Testis (tissue), 3 donors: ENCODE data around the gene DCDC1. TPM values are rescaled to one million over a fixed set of nuclear protein-coding genes. Genes with fewer than 3 reads are reported as not detected.

Source experiments
- DNase-seq: peaks from one replicate; pipeline ENCODE4 v3.0.0-alpha.2; 2019
- H3K27ac ChIP-seq, 2 donors: fragments of 200-600 bp; sonication (generic); one replicate each; pipeline ENCODE4 v1.5.1; 2019
- H3K27me3 ChIP-seq: fragments of 200-600 bp; sonication (generic); one replicate; pipeline ENCODE4 v1.5.1; 2019
- H3K36me3 ChIP-seq: fragments of 200-600 bp; sonication (generic); one replicate; pipeline ENCODE4 v1.5.1; 2017; ENCODE audit warnings: low read depth; ENCODE audit errors: missing control alignments
- H3K4me1 ChIP-seq: fragments of 200-600 bp; sonication (generic); one replicate; pipeline ENCODE4 v1.5.1; 2019
- H3K4me3 ChIP-seq, 2 donors: fragments of 200-600 bp; sonication (generic); one replicate each; pipeline ENCODE4 v1.5.1; 2017 to 2019
- H3K9me3 ChIP-seq: fragments of 200-600 bp; sonication (generic); one replicate; pipeline ENCODE4 v1.5.1; 2017
- CTCF ChIP-seq, 3 experiments: fragments of 450-650 bp in 2 of 3; fragments of 200-600 bp in 1 of 3; sonication (generic) in 1 of 3; IDR thresholded peaks; one replicate each; pipeline ENCODE4 v1.5.1; 2016 to 2019; ENCODE audit warnings: antibody characterized with exemption in 3 of 3, mild to moderate bottlenecking in 2 of 3, moderate library complexity in 1 of 3
- POLR2A ChIP-seq: fragments of 450-650 bp; IDR thresholded peaks from one replicate; pipeline ENCODE4 v1.6.1; 2017; ENCODE audit warnings: antibody characterized with exemption, mild to moderate bottlenecking, moderate library complexity
- WGBS, 2 donors: methylation state at CpG; one replicate each; pipeline ENCODE4 v1.1.5; 2018; 5-methylcytosine and 5-hydroxymethylcytosine counted together
- intact Hi-C: fragments of 100-400 bp; cut with DNase I; formaldehyde crosslinking; loops from one replicate; pipeline ENCODE4 v1.15.1; 2023; ENCODE audit warnings: low total_unique reads
- polyA plus RNA-seq: library from polyadenylated mRNA; stranded (reverse); fragments of 350-450 nt; fragmentation: Illumina TruSeq; extraction: RNeasy Lipid Tissue Mini Kit (QIAGEN cat#74804); gene quantifications from one replicate; pipeline ENCODE4 v1.2.3, GENCODE V29; 2014; ENCODE audit warnings: low read depth, low replicate concordance; ENCODE audit not compliant: insufficient read depth
- total RNA-seq, 2 donors: library from RNA; depleted of rRNA; stranded (reverse); fragments of >200 nt; gene quantifications; one replicate each; pipeline ENCODE4 v1.2.3, GENCODE V29; 2016

The DCDC1 gene
- total and polyA plus RNA-seq, 3 donors from 2014 or later = 10.4 to 23.7 (median 12.3) TPM

- no peak overlapping the region for H3K4me3 ChIP-seq
- H3K9me3 ChIP-seq = no peaks in the 10 kb centered on the region
- WGBS, 2 donors = 44% methylated on average over 3 of the region's 3 CpGs
- intact Hi-C loops = no loop called here
- no peak for TF ChIP-seq CTCF (IDR thresholded peaks at IDR 0.05)
- TF ChIP-seq POLR2A = no peak
- no peaks in the 10 kb centered on the region for H3K36me3 ChIP-seq
- no peaks in the 10 kb centered on the region for H3K4me1 ChIP-seq
- no peaks in the 10 kb centered on the region for H3K27me3 ChIP-seq
- DNase-seq = peak; percentile 27
- no peak overlapping the region for H3K27ac ChIP-seq
These were observed 495.5 kb downstream of the DCDC1 start for GRCh38 chr11:30873924-30874610.

- Histone ChIP-seq H3K4me1 (no peaks in the 10 kb centered on the region), H3K4me3 (no peak overlapping the region), H3K27me3 (no peaks in the 10 kb centered on the region), H3K36me3 (no peaks in the 10 kb centered on the region), H3K9me3 (no peaks in the 10 kb centered on the region), H3K27ac (no peak overlapping the region)
- intact Hi-C loops = no loop called here
- WGBS, 2 donors = 54 to 58% methylated on average over 2 of the region's 2 CpGs
- TF ChIP-seq POLR2A = no peak
- TF ChIP-seq CTCF (IDR thresholded peaks at IDR 0.05) = no peak
- DNase-seq = no peak
These were observed 500.9 kb downstream of the DCDC1 start for GRCh38 chr11:30868626-30869081.

GRCh38 chr11:30863209-30863608, 506.3 kb downstream of the DCDC1 start:
- Histone ChIP-seq H3K27me3 (no peaks in the 10 kb centered on the region), H3K27ac (no peak overlapping the region), H3K36me3 (no peaks in the 10 kb centered on the region), H3K4me1 (no peaks in the 10 kb centered on the region), H3K9me3 (no peaks in the 10 kb centered on the region), H3K4me3 (no peak overlapping the region)
- TF ChIP-seq CTCF (IDR thresholded peaks at IDR 0.05) (no peak), POLR2A (no peak)
- intact Hi-C loops = no loop called here
- DNase-seq = no peak
- 78 to 79% methylated on average over 2 of the region's 2 CpGs for WGBS, 2 donors

- Histone ChIP-seq H3K4me1 (no peaks in the 10 kb centered on the region), H3K27me3 (no peaks in the 10 kb centered on the region), H3K9me3 (no peaks in the 10 kb centered on the region), H3K27ac (no peak overlapping the region), H3K36me3 (no peaks in the 10 kb centered on the region), H3K4me3 (no peak overlapping the region)
- 70 to 76% methylated on average over 7 of the region's 7 CpGs for WGBS, 2 donors
- TF ChIP-seq POLR2A = no peak
- no peak for TF ChIP-seq CTCF (IDR thresholded peaks at IDR 0.05)
- DNase-seq = no peak
- intact Hi-C loops = no loop called here
These were observed 508.0 kb downstream of the DCDC1 start for GRCh38 chr11:30861531-30861930.

GRCh38 chr11:30861064-30861463, 508.5 kb downstream of the DCDC1 start:
- H3K9me3 ChIP-seq = no peaks in the 10 kb centered on the region

More at GRCh38 chr11:30861064-30861463, 508.5 kb downstream of the DCDC1 start:
- H3K27me3 ChIP-seq = no peaks in the 10 kb centered on the region
- WGBS, 2 donors = 76 to 78% methylated on average over 7 of the region's 7 CpGs
- no peaks in the 10 kb centered on the region for H3K4me1 ChIP-seq
- no peak overlapping the region for H3K4me3 ChIP-seq
- no peak for TF ChIP-seq POLR2A
- no peak for TF ChIP-seq CTCF (IDR thresholded peaks at IDR 0.05)
- DNase-seq = no peak
- H3K27ac ChIP-seq = no peak overlapping the region
- intact Hi-C loops = no loop called here
- H3K36me3 ChIP-seq = no peaks in the 10 kb centered on the region
